ENCODE measurements around the gene SIPA1.

- TF ChIP-seq MAX (IDR thresholded peaks at IDR 0.05), result no peak
- TF ChIP-seq HNF4A (conservative IDR thresholded peaks at IDR 0.05), result no peak
- TF ChIP-seq TAF1 (conservative IDR thresholded peaks at IDR 0.05), result no peak
- peak; percentile 54 for TF ChIP-seq CTCF (IDR thresholded peaks at IDR 0.05; ENCODE audit: low read depth, low read length, missing input control)
- TF ChIP-seq JUND (IDR thresholded peaks at IDR 0.05), result no peak
- TF ChIP-seq RAD21 (IDR thresholded peaks at IDR 0.05), result peak; percentile 77 to 86
- TF ChIP-seq REST (IDR thresholded peaks at IDR 0.05), result no peak
- TF ChIP-seq GABPA (IDR thresholded peaks at IDR 0.05 in 1 of 2, conservative IDR thresholded peaks at IDR 0.05 in 1 of 2), result no peak
These were observed 12.1 kb upstream of the SIPA1 start for GRCh38 chr11:65625628-65626342.

Data from liver (tissue), 3 donors.